ENCODE data around the gene MYO1A. TPM values are rescaled to one million over a fixed set of nuclear protein-coding genes. Genes with fewer than 3 reads are reported as not detected.

MYO1A gene
- total and polyA plus RNA-seq, 4 donors = 0.03 to 0.28 (median 0.08) TPM; not detected in 1

DNA sequence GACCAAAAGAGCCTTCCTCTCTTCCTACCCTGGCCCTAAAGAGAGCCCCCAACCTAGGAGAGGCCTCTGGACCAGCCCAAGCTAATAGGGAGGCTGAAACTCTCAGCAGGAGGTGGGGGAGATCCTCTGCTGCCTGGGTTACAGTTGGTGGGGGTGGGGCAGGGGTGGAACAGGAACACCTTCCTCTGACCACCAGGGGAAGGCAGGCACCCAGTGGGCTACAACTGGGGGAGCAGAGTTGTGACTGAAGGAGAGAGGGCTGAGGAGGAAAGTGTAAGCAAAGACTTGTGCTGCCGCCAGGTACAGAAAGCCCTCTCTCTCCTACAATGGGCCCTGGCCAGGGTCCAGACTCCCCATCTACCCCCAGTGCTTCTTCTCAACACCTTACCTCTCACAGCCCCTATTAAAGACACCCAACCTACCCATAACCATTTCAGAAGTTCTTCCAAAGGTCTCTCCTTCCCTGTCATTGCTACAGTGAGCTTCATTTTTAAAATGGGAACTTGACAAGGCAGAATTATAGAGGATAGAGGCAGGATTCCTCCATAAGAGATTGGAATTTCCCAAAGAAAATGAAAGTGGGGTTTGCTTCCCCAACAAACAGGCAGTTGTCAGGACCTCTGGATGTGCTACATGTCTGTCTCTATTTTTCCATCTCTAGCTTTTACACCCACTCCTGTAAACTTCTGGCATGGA is 1.4 kb downstream of the MYO1A start:
- 97% methylated on average over 1 of the region's 1 CpG for WGBS

DNA sequence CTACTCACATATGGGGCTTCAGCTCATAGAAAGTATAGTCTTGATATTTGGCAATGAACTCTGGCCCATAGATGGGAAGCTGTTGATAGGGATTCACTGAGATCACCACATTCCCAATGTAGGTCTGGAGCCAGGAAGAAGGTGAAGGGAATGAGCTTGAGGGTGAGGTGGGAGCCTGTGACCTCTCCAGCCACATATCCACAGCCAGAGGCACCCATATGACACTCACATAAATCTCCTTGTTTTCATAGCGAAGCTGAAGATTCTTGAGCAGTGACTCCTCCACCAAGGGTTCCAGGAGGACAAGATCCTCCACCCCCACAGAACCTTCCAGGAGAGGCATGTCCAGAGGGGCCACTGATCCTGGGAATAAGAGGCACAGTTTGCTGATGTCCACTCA is 1.9 kb downstream of the MYO1A start:
- DNase-seq (ENCODE audit: low spot score) = no peak
- H3K4me1 ChIP-seq (ENCODE audit: control insufficient read depth in 4 of 4, insufficient read depth in 4 of 4, low read length in 3 of 4) = no peaks in the 10 kb centered on the region
- no peaks in the 10 kb centered on the region for H3K27me3 ChIP-seq (ENCODE audit: control insufficient read depth in 4 of 4, insufficient read depth in 4 of 4, low read length in 3 of 4)
- H3K36me3 ChIP-seq (ENCODE audit: control insufficient read depth in 4 of 4, insufficient read depth in 3 of 4, low read depth in 1 of 4, low read length in 3 of 4) = no peaks in the 10 kb centered on the region
- H3K27ac ChIP-seq (ENCODE audit: low read depth in 1 of 2, low read length in 2 of 2) = no peak overlapping the region
- no peak overlapping the region for H3K4me3 ChIP-seq (ENCODE audit: low read depth in 1 of 3, low read length in 3 of 3)
- H3K9me3 ChIP-seq (ENCODE audit: control insufficient read depth in 4 of 4, low read length in 3 of 4) = no peaks in the 10 kb centered on the region
- 91% methylated on average over 1 of the region's 1 CpG for WGBS
- H3K9ac ChIP-seq (ENCODE audit: low read depth in 1 of 2, low read length in 2 of 2) = no peak overlapping the region
- TF ChIP-seq JUND (IDR thresholded peaks at IDR 0.05) = no peak
- TF ChIP-seq, protein P1, sequence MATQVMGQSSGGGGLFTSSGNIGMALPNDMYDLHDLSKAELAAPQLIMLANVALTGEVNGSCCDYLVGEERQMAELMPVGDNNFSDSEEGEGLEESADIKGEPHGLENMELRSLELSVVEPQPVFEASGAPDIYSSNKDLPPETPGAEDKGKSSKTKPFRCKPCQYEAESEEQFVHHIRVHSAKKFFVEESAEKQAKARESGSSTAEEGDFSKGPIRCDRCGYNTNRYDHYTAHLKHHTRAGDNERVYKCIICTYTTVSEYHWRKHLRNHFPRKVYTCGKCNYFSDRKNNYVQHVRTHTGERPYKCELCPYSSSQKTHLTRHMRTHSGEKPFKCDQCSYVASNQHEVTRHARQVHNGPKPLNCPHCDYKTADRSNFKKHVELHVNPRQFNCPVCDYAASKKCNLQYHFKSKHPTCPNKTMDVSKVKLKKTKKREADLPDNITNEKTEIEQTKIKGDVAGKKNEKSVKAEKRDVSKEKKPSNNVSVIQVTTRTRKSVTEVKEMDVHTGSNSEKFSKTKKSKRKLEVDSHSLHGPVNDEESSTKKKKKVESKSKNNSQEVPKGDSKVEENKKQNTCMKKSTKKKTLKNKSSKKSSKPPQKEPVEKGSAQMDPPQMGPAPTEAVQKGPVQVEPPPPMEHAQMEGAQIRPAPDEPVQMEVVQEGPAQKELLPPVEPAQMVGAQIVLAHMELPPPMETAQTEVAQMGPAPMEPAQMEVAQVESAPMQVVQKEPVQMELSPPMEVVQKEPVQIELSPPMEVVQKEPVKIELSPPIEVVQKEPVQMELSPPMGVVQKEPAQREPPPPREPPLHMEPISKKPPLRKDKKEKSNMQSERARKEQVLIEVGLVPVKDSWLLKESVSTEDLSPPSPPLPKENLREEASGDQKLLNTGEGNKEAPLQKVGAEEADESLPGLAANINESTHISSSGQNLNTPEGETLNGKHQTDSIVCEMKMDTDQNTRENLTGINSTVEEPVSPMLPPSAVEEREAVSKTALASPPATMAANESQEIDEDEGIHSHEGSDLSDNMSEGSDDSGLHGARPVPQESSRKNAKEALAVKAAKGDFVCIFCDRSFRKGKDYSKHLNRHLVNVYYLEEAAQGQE (IDR thresholded peaks at IDR 0.05) = no peak
- no peak for TF ChIP-seq EGR1 (IDR thresholded peaks at IDR 0.05; ENCODE audit: low read depth in 2 of 2)
- TF ChIP-seq GABPA (IDR thresholded peaks at IDR 0.05 in 1 of 2, conservative IDR thresholded peaks at IDR 0.05 in 1 of 2) = no peak
- TF ChIP-seq SP1 (IDR thresholded peaks at IDR 0.05) = no peak
- TF ChIP-seq FOXA2 (IDR thresholded peaks at IDR 0.05) = no peak
- no peak for TF ChIP-seq NR2F2 (IDR thresholded peaks at IDR 0.05)
- no peak for TF ChIP-seq FOXA1 (IDR thresholded peaks at IDR 0.05)
- TF ChIP-seq, protein P2, sequence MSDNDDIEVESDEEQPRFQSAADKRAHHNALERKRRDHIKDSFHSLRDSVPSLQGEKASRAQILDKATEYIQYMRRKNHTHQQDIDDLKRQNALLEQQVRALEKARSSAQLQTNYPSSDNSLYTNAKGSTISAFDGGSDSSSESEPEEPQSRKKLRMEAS (IDR thresholded peaks at IDR 0.05) = no peak
- no peak for TF ChIP-seq TAF1 (conservative IDR thresholded peaks at IDR 0.05)
- no peak for TF ChIP-seq RAD21 (IDR thresholded peaks at IDR 0.05)
- TF ChIP-seq, protein P3, sequence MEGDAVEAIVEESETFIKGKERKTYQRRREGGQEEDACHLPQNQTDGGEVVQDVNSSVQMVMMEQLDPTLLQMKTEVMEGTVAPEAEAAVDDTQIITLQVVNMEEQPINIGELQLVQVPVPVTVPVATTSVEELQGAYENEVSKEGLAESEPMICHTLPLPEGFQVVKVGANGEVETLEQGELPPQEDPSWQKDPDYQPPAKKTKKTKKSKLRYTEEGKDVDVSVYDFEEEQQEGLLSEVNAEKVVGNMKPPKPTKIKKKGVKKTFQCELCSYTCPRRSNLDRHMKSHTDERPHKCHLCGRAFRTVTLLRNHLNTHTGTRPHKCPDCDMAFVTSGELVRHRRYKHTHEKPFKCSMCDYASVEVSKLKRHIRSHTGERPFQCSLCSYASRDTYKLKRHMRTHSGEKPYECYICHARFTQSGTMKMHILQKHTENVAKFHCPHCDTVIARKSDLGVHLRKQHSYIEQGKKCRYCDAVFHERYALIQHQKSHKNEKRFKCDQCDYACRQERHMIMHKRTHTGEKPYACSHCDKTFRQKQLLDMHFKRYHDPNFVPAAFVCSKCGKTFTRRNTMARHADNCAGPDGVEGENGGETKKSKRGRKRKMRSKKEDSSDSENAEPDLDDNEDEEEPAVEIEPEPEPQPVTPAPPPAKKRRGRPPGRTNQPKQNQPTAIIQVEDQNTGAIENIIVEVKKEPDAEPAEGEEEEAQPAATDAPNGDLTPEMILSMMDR (IDR thresholded peaks at IDR 0.05; ENCODE audit: low read depth, low read length, missing input control) = no peak
- no peak for TF ChIP-seq HNF4A (conservative IDR thresholded peaks at IDR 0.05)

More for the DNA sequence above, 1.4 kb downstream of the MYO1A start:
- H3K36me3 ChIP-seq (ENCODE audit: control insufficient read depth in 4 of 4, insufficient read depth in 3 of 4, low read depth in 1 of 4, low read length in 3 of 4) = no peaks in the 10 kb centered on the region
- H3K9ac ChIP-seq (ENCODE audit: low read depth in 1 of 2, low read length in 2 of 2) = no peak overlapping the region
- no peak for DNase-seq (ENCODE audit: low spot score)
- H3K27me3 ChIP-seq (ENCODE audit: control insufficient read depth in 4 of 4, insufficient read depth in 4 of 4, low read length in 3 of 4) = no peaks in the 10 kb centered on the region
- no peaks in the 10 kb centered on the region for H3K9me3 ChIP-seq (ENCODE audit: control insufficient read depth in 4 of 4, low read length in 3 of 4)
- H3K4me3 ChIP-seq (ENCODE audit: low read depth in 1 of 3, low read length in 3 of 3) = no peak overlapping the region
- H3K27ac ChIP-seq (ENCODE audit: low read depth in 1 of 2, low read length in 2 of 2) = no peak overlapping the region
- TF ChIP-seq NR2F2 (IDR thresholded peaks at IDR 0.05) (no peak), EGR1 (IDR thresholded peaks at IDR 0.05; ENCODE audit: low read depth in 2 of 2) (no peak), FOXA2 (IDR thresholded peaks at IDR 0.05) (no peak)
- TF ChIP-seq, protein P1 (IDR thresholded peaks at IDR 0.05) = no peak
- H3K4me1 ChIP-seq (ENCODE audit: control insufficient read depth in 4 of 4, insufficient read depth in 4 of 4, low read length in 3 of 4) = no peaks in the 10 kb centered on the region
